ENCODE results near the gene EIF2B1. TPM values are rescaled to one million over a fixed set of nuclear protein-coding genes. Genes with fewer than 3 reads are reported as not detected.

The EIF2B1 gene
- total and polyA plus RNA-seq, 2 donors (not counting 1 experiment from before 2014, with no cell fraction given): 48.9 to 54.0 TPM

DNA sequence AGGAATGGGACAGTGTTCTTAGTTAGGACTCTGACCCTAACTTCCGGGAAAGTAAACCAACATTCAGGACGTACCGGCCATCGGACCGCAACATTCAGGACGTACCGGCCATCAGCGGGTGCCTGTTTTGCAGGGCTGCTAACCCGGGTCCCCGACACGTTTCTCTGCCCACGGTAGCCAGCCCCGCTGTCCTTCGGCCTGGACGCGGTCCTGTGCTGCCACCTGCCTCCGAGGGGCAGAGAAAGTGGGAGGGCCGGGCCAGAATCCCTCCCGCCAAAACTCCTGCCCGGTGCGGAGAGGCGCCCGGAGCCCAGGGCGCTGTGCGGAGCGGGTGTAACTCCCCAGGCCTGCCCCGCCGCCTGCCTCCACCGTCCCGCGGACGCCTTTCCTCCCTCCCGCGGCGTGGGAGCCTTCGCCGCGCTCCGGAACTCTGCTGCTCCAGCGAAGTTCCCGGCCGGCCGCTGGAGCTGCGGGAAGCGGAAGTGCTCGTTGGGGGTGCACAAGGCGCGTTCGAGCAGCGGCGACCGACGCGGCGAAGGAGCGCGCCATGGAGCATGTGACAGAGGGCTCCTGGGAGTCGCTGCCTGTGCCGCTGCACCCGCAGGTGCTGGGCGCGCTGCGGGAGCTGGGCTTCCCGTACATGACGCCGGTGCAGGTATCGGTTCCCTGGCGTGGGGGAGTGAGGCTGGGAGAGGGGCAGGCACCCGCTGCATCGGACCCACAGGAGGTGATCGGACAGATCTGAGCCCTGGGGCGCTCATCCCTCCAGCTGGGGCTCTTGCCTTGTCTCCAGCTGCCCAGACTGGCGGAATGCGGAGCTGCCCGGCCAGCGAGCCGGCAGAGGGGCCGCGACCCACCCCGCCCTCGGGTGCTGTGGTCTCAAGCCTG lies 31.6 kb downstream of the EIF2B1 start, which contains the start of gene DDX55:
TSS of gene DDX55 (plus strand) at position 498 of the 888 bp plus-strand sequence. CDS start at position 548, 50 bp downstream.
- intact Hi-C loops (cut with micrococcal nuclease): loop anchor here (1.0 to 5.0 kb wide), 5 partner anchors 18 to 850 kb away; partner anchors contain the start of genes EIF2B1, GTF2H3 and TMED2
- DNase-seq: peak; percentile 93
- Histone ChIP-seq H3K4me1 (ENCODE audit: control insufficient read depth in 2 of 2, insufficient read depth in 2 of 2, low read length in 2 of 2) (peaks cover 12 to 23% of the 10 kb centered on the region in 2 donors), H4K20me1 (ENCODE audit: control insufficient read depth, insufficient read depth, low read length, poor library complexity, severe bottlenecking) (peaks cover 11% of the 10 kb centered on the region), H3K79me2 (ENCODE audit: control insufficient read depth, insufficient read depth, low read length) (peaks cover 60% of the 10 kb centered on the region), H2AFZ (ENCODE audit: insufficient read depth, low read depth, low read length, poor library complexity, severe bottlenecking) (peak within 1 kb of the TSS; percentile 93), H3K9me3 (ENCODE audit: control extremely low read depth in 1 of 3, control insufficient read depth in 2 of 3, insufficient read depth in 1 of 3, low read length in 2 of 3) (no peaks in the 10 kb centered on the region), H3K27ac (ENCODE audit: low read length in 2 of 2) (peak within 1 kb of the TSS; percentile 74 to 85), H3K36me3 (replicated peaks in 1 of 2; ENCODE audit: control extremely low read depth in 1 of 2, control insufficient read depth in 1 of 2, extremely low read depth in 1 of 2, insufficient read depth in 2 of 2, low read length in 1 of 2) (peaks cover 0 to 31% of the 10 kb centered on the region in 2 experiments), H3K4me3 (ENCODE audit: control extremely low read depth in 1 of 5, extremely low read depth in 1 of 5, insufficient read depth in 1 of 5, low read depth in 2 of 5, low read length in 4 of 5) (peak within 1 kb of the TSS; percentile 62 to 99 (median 93)), H3K9ac (ENCODE audit: low read length) (peak within 1 kb of the TSS; percentile 94), H3K4me2 (replicated peaks; ENCODE audit: low read depth, low read length, poor library complexity, severe bottlenecking) (peak within 1 kb of the TSS; percentile 94), H3K27me3 (replicated peaks in 1 of 4; ENCODE audit: control extremely low read depth in 1 of 4, control insufficient read depth in 3 of 4, insufficient read depth in 4 of 4, low read length in 3 of 4) (no peaks in the 10 kb centered on the region)
- Mint-ChIP-seq H3K4me3 (peak within 1 kb of the TSS; percentile 99), H3K27me3 (no peaks in the 10 kb centered on the region), H3K4me1 (peaks cover 23% of the 10 kb centered on the region), H3K27ac (peak within 1 kb of the TSS; percentile 97), H3K9me3 (ENCODE audit: insufficient read depth) (no peaks in the 10 kb centered on the region)
- WGBS (ENCODE audit: insufficient coverage): under 1% methylated on average over 81 of the region's 81 CpGs
- ChIA-PET CTCF (interaction anchor here (1.0 to 2.0 kb wide), 5 partner anchors 10 to 332 kb away, joined by 3 to 6 read pairs (median 4); no protein-coding TSS in a partner anchor), POLR2A (interaction anchor here (0.5 to 1.4 kb wide), 6 partner anchors 10 to 1101 kb away, joined by 3 to 10 read pairs (median 4); partner anchors contain the start of genes SBNO1 and ZCCHC8)
- peak; percentile 89 for ATAC-seq (ENCODE audit: low read depth)
- TF ChIP-seq, protein P1, sequence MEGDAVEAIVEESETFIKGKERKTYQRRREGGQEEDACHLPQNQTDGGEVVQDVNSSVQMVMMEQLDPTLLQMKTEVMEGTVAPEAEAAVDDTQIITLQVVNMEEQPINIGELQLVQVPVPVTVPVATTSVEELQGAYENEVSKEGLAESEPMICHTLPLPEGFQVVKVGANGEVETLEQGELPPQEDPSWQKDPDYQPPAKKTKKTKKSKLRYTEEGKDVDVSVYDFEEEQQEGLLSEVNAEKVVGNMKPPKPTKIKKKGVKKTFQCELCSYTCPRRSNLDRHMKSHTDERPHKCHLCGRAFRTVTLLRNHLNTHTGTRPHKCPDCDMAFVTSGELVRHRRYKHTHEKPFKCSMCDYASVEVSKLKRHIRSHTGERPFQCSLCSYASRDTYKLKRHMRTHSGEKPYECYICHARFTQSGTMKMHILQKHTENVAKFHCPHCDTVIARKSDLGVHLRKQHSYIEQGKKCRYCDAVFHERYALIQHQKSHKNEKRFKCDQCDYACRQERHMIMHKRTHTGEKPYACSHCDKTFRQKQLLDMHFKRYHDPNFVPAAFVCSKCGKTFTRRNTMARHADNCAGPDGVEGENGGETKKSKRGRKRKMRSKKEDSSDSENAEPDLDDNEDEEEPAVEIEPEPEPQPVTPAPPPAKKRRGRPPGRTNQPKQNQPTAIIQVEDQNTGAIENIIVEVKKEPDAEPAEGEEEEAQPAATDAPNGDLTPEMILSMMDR (IDR thresholded peaks at IDR 0.05): peak; percentile 40
- no peak for TF ChIP-seq EZH2 (IDR thresholded peaks at IDR 0.05; ENCODE audit: borderline replicate concordance, insufficient read depth, low read depth, low read length, poor library complexity, severe bottlenecking)
